HCT116 (cell line): ENCODE results near the gene IGF2. TPM values are rescaled to one million over a fixed set of nuclear protein-coding genes. Genes with fewer than 3 reads are reported as not detected.

Experiments
- ATAC-seq: fragments of 200-7000 bp; cut with Tn5 transposase; 2 replicates; pipeline ENCODE4 v1.9.1; 2020; ENCODE audit warnings: mild to moderate bottlenecking, moderate library complexity
- BruUV-seq: library from RNA; stranded (reverse); fragments of 400-500 nt; replicated peaks from 2 replicates; lab custom pipeline; 2021; lab: Mats Ljungman, UMichigan
- CTCF ChIA-PET: fragments of 300-600 bp; sonication (Branson Sonifier 250); formaldehyde crosslinking; loops from one replicate; lab custom pipeline; 2021; ENCODE audit warnings: antibody characterized with exemption; lab: Charles Lee
- POLR2A ChIA-PET: fragments of 300-600, 350-600 bp; sonication (Branson Sonifier 250); formaldehyde crosslinking; loops from one replicate; lab custom pipeline; 2021; ENCODE audit warnings: antibody characterized with exemption; lab: Charles Lee
- RAD21 ChIA-PET, 2 experiments: fragments of 300-600 bp; sonication (Branson Sonifier 250); formaldehyde crosslinking; loops; one replicate each; lab custom pipeline; 2023; ENCODE audit warnings: low total read pairs in 2 of 2; ENCODE audit not compliant: uncharacterized antibody in 2 of 2, unreplicated experiment in 2 of 2, low non-redundant PET in 1 of 2; lab: Charles Lee
- DNase-seq: peaks from one replicate; pipeline ENCODE4 v3.0.0-alpha.2; 2010; ENCODE audit warnings: low read depth, low spot score
- H2AFZ ChIP-seq: fragments of 200-600 bp; shearing (Covaris generic), sonication (generic); 2 replicates; pipeline ENCODE4 v1.6.1; 2017; ENCODE audit warnings: low read depth, mixed run types, mixed read lengths, antibody characterized with exemption, low read length; ENCODE audit not compliant: poor library complexity, severe bottlenecking
- H3K27ac ChIP-seq: 2 replicates; pipeline ENCODE4 v1.5.1; 2012; ENCODE audit warnings: low read depth, low read length
- H3K27me3 ChIP-seq: fragments of 200-600 bp; sonication (generic); 2 replicates; pipeline ENCODE4 v1.6.1; 2016; ENCODE audit warnings: mixed run types, low read length, mixed read lengths; ENCODE audit not compliant: insufficient read depth
- H3K36me3 ChIP-seq, 2 experiments: fragments of 200-500 bp in 1 of 2; fragments of 200-600 bp in 1 of 2; sonication (Bioruptor generic) in 1 of 2; sonication (generic) in 1 of 2; 2 replicates each; pipeline versions ENCODE4 v1.5.1 to v1.6.1; 2014 to 2016; ENCODE audit warnings: low read length in 2 of 2, inconsistent platforms in 1 of 2, mixed read lengths in 1 of 2, mixed run types in 1 of 2; ENCODE audit not compliant: insufficient read depth in 2 of 2, control insufficient read depth in 1 of 2
- H3K4me1 ChIP-seq, 2 experiments: fragments of 200-600 bp in 1 of 2; sonication (generic) in 1 of 2; 2 replicates each; pipeline versions ENCODE4 v1.5.1 to v1.6.1; 2012 to 2017; ENCODE audit warnings: low read length in 2 of 2, inconsistent platforms in 1 of 2, mild to moderate bottlenecking in 1 of 2, mixed read lengths in 1 of 2, mixed run types in 1 of 2, moderate library complexity in 1 of 2; ENCODE audit not compliant: insufficient read depth in 2 of 2, control insufficient read depth in 1 of 2
- H3K4me2 ChIP-seq: fragments of 200-600 bp; sonication (generic); 2 replicates; pipeline ENCODE4 v1.6.1; 2017; ENCODE audit warnings: mixed run types, low read length, mixed read lengths
- H3K4me3 ChIP-seq, 2 experiments: fragments of 200-600 bp in 1 of 2; sonication (generic) in 1 of 2; replicated peaks in 1 of 2; 2 replicates each; pipeline ENCODE4 v1.5.1; 2011 to 2016; ENCODE audit warnings: low read length in 2 of 2, control low read depth in 1 of 2, low read depth in 1 of 2, mild to moderate bottlenecking in 1 of 2, mixed read lengths in 1 of 2, mixed run types in 1 of 2
- H3K79me2 ChIP-seq: fragments of 200-600 bp; sonication (generic); 2 replicates; pipeline ENCODE4 v1.6.1; 2017; ENCODE audit warnings: mild to moderate bottlenecking, mixed run types, low read length, moderate library complexity, mixed read lengths; ENCODE audit not compliant: insufficient read depth
- H3K9ac ChIP-seq: fragments of 200-600 bp; sonication (generic); 2 replicates; pipeline ENCODE4 v1.6.1; 2016; ENCODE audit warnings: low read length, mixed read lengths
- H3K9me2 ChIP-seq: fragments of 200-600 bp; sonication (generic), shearing (Covaris generic); 2 replicates; pipeline ENCODE4 v1.6.1; 2017; ENCODE audit warnings: mixed run types, mild to moderate bottlenecking, moderate library complexity; ENCODE audit not compliant: insufficient read depth
- H3K9me3 ChIP-seq, 2 experiments: fragments of 200-500 bp in 1 of 2; fragments of 200-600 bp in 1 of 2; sonication (Bioruptor generic) in 1 of 2; sonication (generic) in 1 of 2; 2 replicates each; pipeline ENCODE4 v1.6.1; 2014 to 2017; ENCODE audit warnings: low read length in 2 of 2, mixed read lengths in 2 of 2, inconsistent platforms in 1 of 2, low read depth in 1 of 2, mild to moderate bottlenecking in 1 of 2, mixed run types in 1 of 2, moderate library complexity in 1 of 2; ENCODE audit not compliant: control insufficient read depth in 1 of 2, insufficient read depth in 1 of 2
- H4K20me1 ChIP-seq: fragments of 200-600 bp; sonication (generic), shearing (Covaris generic); 2 replicates; pipeline ENCODE4 v1.6.1; 2017; ENCODE audit warnings: mixed run types, mild to moderate bottlenecking, moderate library complexity; ENCODE audit not compliant: insufficient read depth
- CEBPB ChIP-seq: IDR thresholded peaks from 2 replicates; pipeline ENCODE4 v1.6.1; 2012; ENCODE audit warnings: low read depth
- CTCF ChIP-seq, 3 experiments: fragments of 200-600 bp in 1 of 3; sonication (generic) in 1 of 3; IDR thresholded peaks in 2 of 3; conservative IDR thresholded peaks in 1 of 3; 2 replicates each; pipeline ENCODE4 v1.5.1; 2012 to 2017; ENCODE audit warnings: low read depth in 2 of 3, low read length in 2 of 3, antibody characterized with exemption in 1 of 3, borderline replicate concordance in 1 of 3, control low read depth in 1 of 3, mild to moderate bottlenecking in 1 of 3, mixed read lengths in 1 of 3, mixed run types in 1 of 3, moderate library complexity in 1 of 3; ENCODE audit not compliant: insufficient read depth in 1 of 3
- POLR2A ChIP-seq: IDR thresholded peaks from 2 replicates; pipeline ENCODE4 v1.7.0; 2011; ENCODE audit warnings: borderline replicate concordance; ENCODE audit not compliant: insufficient read depth, insufficient read length; ENCODE audit errors: extremely low read depth
- SIN3A ChIP-seq: IDR thresholded peaks from 2 replicates; pipeline ENCODE4 v1.6.1; 2012; ENCODE audit warnings: low read depth
- SRF ChIP-seq: IDR thresholded peaks from 2 replicates; pipeline ENCODE4 v1.6.1; 2012; ENCODE audit warnings: low read depth
- ZBTB33 ChIP-seq: IDR thresholded peaks from 2 replicates; pipeline ENCODE4 v1.6.1; 2011; ENCODE audit warnings: mild to moderate bottlenecking, low read length, moderate library complexity; ENCODE audit not compliant: insufficient replicate concordance; ENCODE audit errors: extremely low read depth
- ZNF274 ChIP-seq: fragments of 200-500 bp; sonication (Bioruptor generic); IDR thresholded peaks from 2 replicates; pipeline ENCODE4 v1.6.1; 2014; ENCODE audit warnings: mild to moderate bottlenecking, low read depth, low read length, inconsistent platforms
- intact Hi-C: fragments of 100-400 bp; cut with micrococcal nuclease; formaldehyde crosslinking; loops from 2 replicates; pipeline ENCODE4 v1.10.0; 2022
- total RNA-seq: library from RNA; stranded (reverse); gene quantifications from one replicate; pipeline ENCODE4 v1.2.1, GENCODE V29; 2021; ENCODE audit not compliant: unreplicated experiment

Gene IGF2
- total RNA-seq, 1 experiment from 2014 or later, result 17.9 TPM

DNA sequence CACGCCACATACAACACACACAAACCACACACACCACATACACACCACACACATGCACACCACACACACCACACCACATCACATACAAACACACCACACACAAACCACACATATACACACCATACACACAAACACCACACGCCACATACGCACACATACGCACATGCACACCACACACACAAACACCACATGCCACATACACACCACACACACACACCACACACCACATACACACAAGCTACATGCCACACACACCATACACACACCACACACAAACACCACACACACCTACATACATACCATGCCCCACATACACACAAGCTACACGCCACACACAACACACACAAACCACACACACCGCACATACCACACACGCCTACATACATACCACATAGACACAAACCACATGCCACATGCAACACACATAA lies 48.1 kb upstream of the IGF2 start:
- TF ChIP-seq POLR2A (no peak), ZNF274 (no peak), ZBTB33 (no peak), CEBPB (no peak), SRF (no peak)
- H3K79me2 ChIP-seq, result no peaks in the 10 kb centered on the region
- ATAC-seq (no peak), DNase-seq (no peak)
- H3K9me2 ChIP-seq, result no peaks in the 10 kb centered on the region
- H3K36me3 ChIP-seq, result no peaks in the 10 kb centered on the region
- no peak overlapping the region for H3K4me2 ChIP-seq
- BruUV-seq, result no TSS peak
- no peak overlapping the region for H3K4me3 ChIP-seq
- H3K27ac ChIP-seq, result no peak overlapping the region; the same call in 1 of the 2 replicates
- H3K9me3 ChIP-seq, result no peaks in the 10 kb centered on the region
- H3K9ac ChIP-seq, result no peak overlapping the region
- intact Hi-C loops, result no loop called here
- ChIA-PET RAD21 (interaction anchor here in 1 of 2 experiments (1.7 kb wide), 1 partner anchor 233 kb away, joined by 8 read pairs; no protein-coding TSS in a partner anchor), CTCF (interaction anchor here (1.0 to 1.6 kb wide), 4 partner anchors 8 to 233 kb away, joined by 3 to 26 read pairs (median 4); no protein-coding TSS in a partner anchor), POLR2A (no interaction called here)
- peaks cover 0 to 7% of the 10 kb centered on the region in 2 experiments; a peak in 1 of 4 replicates for H3K4me1 ChIP-seq
- no peaks in the 10 kb centered on the region for H4K20me1 ChIP-seq
- H3K27me3 ChIP-seq, result no peaks in the 10 kb centered on the region
- no peak overlapping the region for H2AFZ ChIP-seq

- H3K27ac ChIP-seq, result no peak overlapping the region; the same call in 1 of the 2 replicates
- no peaks in the 10 kb centered on the region for H3K9me2 ChIP-seq
- TF ChIP-seq SIN3A, result no peak
- TF ChIP-seq CTCF (IDR thresholded peaks at IDR 0.05 in 2 of 3, conservative IDR thresholded peaks at IDR 0.05 in 1 of 3; ENCODE audit: borderline replicate concordance in 1 of 3, insufficient read depth in 1 of 3, low read depth in 2 of 3, low read length in 2 of 3), result peak in 2 of 3 experiments; percentile 74; a peak in 4 of 6 replicates
- no peak overlapping the region for H3K9ac ChIP-seq
- H4K20me1 ChIP-seq, result no peaks in the 10 kb centered on the region
- intact Hi-C loops, result loop anchor here (1.0 kb wide), 1 partner anchor 113 kb away; no protein-coding TSS in a partner anchor
- ChIA-PET RAD21 (interaction anchor here (0.6 to 1.7 kb wide), 4 partner anchors 118 to 234 kb away, joined by 3 to 8 read pairs (median 4); no protein-coding TSS in a partner anchor), CTCF (interaction anchor here (0.6 to 1.6 kb wide), 11 partner anchors 8 to 534 kb away, joined by 3 to 26 read pairs (median 3); partner anchors contain the start of gene TSSC4), POLR2A (no interaction called here)
- DNase-seq (peak; percentile 51), ATAC-seq (peak; percentile 87)
- H3K9me3 ChIP-seq, result no peaks in the 10 kb centered on the region
- H3K79me2 ChIP-seq, result no peaks in the 10 kb centered on the region
- no peaks in the 10 kb centered on the region for H3K36me3 ChIP-seq
- H3K4me2 ChIP-seq, result peak overlapping the region; percentile 26; the same call in 1 of the 2 replicates
- H3K4me3 ChIP-seq, result no peak overlapping the region
- peak overlapping the region; percentile 54 for H2AFZ ChIP-seq
- no peaks in the 10 kb centered on the region for H3K27me3 ChIP-seq
- no TSS peak for BruUV-seq
- peaks cover under 1 to 12% of the 10 kb centered on the region in 2 experiments; a peak in 3 of 4 replicates for H3K4me1 ChIP-seq
Observed at GRCh38 chr11:2186669-2187279, 47.6 kb upstream of the IGF2 start.
